CD1c-positive myeloid dendritic cell (primary cell): ENCODE data around the gene KRT81.
"Not testable (repeated sequence)": the region's sequence is repeated elsewhere in the genome, so short reads cannot be mapped to it uniquely, and the experiment has no call there.

Experiments used
- DNase-seq: peaks from one replicate; pipeline ENCODE4 v3.0.0-alpha.2; 2016; ENCODE audit errors: extremely low spot score

The KRT81 gene

DNA sequence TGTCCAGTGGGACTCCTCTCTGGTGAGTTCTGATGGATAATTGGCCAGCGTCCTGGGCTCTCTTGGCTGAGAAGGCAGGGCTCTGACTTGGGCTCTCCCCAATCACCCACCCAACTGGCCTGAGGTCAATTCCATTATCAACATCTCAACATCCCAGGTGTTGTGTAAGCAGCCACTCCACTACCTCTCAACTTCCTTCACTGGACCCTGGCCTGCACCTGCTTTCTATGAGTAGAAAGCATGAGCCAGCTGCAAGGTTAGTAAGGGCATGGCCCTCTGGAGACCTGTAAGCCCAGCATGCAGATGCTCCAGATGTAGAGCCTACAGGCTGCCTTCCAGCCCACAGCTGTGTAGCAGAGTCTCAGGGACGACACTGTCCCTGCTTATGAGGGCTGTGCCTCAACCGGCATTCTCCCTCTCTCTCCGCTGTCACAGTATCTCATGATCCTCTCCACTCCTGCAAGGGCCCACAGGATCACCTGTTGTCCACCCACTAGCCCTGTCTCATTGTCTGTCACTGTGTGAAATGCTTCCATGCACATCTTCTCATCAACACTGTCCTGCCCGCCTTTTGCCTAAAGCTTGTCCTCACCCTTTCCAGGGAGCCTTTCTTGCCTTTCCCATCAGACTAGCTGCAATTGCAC lies 5.4 kb upstream of the KRT81 start:
- DNase-seq, result no peak

DNA sequence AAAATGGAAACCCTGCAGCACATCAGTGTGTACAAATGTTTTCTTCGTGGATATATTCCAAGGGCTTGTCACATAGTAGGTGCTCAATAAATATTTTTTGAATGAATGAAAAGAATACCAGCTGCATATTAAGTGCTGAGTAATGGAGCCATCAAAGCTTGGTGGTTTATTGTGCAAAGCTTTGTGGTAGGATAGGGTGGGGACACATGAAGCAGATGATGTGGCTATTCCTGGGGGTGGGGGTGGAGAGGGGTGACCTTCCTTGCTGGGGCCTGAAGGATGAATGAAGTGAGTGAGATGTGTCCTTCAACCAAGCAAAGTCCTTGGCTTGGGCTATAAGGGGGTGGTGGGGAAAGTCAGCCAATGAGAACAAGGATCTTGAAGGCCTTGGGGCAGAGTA lies 4.3 kb upstream of the KRT81 start:
- DNase-seq, result no peak

DNA sequence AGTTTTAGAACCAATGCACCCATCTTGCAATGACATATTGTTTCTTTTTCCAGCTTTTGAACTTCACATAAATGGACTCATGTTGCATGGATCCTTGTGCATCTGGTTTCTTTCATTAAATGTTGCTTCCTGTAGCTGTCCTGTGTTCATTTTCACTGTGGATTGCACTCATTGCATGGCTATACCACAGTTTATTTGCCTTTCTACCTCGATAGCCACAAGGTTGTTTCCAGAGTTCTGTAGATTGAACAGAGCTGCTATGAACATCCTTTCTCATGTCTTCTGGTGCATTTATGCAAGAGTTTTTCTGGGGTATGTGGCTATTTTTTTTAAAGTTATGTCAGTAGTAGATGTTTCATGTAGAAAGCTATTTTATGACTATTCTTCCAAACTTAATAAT lies 3.5 kb upstream of the KRT81 start:
- DNase-seq, result no peak

- DNase-seq, result no peak
Measured at GRCh38 chr12:52293926-52294325, 2.6 kb upstream of the KRT81 start.

- DNase-seq, result not testable (repeated sequence)
Measured at GRCh38 chr12:52290483-52291134, 725 bp downstream of the KRT81 start.

DNA sequence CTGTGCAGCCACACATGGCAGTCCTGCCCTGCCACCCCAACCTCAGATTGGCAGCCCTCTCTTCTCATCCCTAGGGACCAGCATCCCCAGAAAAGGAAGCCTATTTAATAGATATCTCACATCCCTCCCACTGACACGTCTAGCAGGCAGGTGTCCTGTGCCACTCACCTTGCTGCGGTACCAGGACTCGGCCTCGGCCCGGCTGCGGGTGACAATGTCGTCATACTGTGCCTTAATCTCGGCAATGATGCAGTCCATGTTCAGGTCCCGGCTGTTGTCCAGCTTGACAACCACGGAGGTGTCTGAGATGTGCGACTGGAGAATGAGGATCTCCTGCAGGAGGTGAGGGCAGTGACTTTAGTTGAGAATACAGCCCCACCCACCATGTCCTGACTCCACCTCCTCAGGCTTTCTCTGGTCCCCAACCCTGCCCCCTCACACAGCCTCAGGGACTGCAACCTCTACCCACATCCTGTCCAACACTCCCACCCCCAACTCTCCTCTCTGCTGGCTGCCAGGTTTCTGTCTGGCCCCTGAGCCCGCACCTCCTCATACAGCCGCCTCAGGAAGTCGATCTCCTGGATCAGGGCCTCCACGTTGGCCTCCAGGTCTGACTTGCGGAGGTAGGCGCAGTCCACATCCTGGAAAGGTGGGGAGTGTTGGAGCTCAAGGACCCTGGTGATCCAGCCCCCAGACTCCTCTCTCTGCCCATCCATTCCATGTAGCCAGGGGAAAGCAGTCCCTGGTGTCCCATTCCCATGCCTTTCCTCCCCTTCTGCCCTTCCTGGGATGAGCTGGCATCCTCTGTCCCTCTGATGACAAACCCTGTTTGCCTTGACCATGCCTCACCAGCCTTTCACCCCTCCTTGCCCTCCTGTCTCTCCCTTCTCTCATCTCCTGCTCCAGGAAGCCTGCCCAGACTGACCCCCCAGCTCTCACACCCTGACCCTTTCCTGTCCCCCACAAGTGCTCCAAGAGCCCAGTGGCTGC lies 3.2 kb downstream of the KRT81 start:
- not testable (repeated sequence) for DNase-seq

- not testable (repeated sequence) for DNase-seq
Measured at GRCh38 chr12:52286857-52287785, 4.2 kb downstream of the KRT81 start.

- no peak for DNase-seq
Measured at GRCh38 chr12:52285851-52286530, 5.3 kb downstream of the KRT81 start.

GRCh38 chr12:52285172-52285745 lies 6.1 kb downstream of the KRT81 start:
- DNase-seq, result no peak

- no peak for DNase-seq
Measured at GRCh38 chr12:52284562-52285171, 6.7 kb downstream of the KRT81 start.

GRCh38 chr12:52280796-52281560 lies 10.4 kb downstream of the KRT81 start:
- DNase-seq, result no peak

- DNase-seq, result peak; percentile 66
Measured at GRCh38 chr12:52280319-52280795, 11.0 kb downstream of the KRT81 start.

- no peak for DNase-seq
Measured at GRCh38 chr12:52279422-52280318, 11.7 kb downstream of the KRT81 start.

DNA sequence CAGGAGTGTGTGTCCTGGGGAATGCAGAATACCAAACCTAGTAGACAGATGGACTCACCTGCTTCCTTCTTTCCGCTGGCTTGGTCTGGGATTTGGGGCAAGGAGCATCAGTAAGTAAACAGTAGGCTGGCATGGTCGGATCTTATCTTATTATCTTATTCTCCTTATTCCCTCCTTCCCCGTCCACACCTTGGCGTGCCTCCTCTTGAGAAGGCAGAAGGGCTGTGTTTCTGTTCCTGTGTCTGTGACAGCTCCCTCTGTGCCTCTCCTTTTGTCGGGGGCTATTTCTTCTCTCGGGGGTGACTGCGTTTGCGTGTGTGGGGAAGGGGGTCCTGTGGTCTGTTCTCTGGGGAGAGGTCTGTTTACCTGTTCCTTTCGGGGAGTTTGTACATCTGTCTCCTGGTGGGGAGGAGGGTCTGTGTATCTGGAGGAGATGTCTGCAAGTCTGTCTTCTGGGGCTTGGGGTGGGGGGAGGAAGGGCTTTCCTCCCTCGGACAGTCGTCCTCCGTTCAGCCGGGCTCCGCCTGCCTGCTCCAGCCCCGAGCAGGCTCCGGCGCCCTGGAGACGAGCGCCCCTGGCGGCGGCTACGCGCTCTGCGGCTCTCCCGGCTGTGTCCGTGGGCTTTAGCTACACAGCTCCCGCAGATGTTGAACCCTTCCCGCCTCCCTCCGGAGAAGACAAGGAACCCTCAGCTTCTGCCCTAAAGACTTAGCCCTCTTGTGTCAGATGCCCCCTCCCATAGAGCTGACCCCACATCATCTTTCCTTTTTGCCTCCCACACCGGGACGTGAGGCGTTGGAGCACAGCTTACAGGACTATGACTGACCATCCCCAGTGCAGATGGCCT lies 12.5 kb downstream of the KRT81 start:
- peak; percentile 81 for DNase-seq

DNA sequence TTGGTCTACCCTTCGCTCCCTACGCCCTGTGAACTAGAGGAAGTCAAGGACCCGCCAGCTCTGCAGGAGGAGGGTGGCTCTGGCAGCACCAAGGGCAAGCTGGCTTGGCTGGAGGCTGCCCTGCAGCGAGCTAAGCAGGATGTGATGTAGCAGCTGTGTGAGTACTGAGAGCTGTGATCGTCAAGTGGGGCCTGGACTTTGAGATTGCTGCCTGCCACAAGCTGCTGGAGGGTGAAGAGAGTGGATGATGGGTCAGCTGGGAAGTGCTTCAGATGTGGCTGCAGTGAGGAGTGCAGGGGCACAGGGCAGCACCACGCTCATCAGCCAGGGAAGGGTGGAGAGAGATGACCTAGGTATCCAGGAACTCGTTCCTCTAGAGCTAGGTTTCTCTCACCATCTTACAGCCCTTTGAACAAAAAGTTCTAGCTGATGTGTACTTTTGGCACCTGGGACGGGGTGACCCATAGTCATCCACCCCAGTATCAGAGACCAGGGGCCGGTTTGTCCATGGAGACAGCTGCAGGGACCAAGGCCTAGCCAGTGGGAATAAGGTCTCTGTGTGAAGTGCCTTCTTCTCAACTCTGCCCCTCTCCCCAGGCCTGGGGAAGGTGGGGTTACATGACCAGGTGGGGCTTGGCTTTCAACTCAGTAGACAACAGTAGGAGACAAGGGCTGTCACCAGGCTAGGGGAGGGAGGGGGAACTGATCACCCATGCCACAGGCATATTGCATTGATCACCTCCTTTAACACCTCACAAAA lies 13.7 kb downstream of the KRT81 start:
- DNase-seq, result no peak

- no peak for DNase-seq
Measured at GRCh38 chr12:52275686-52276085, 15.6 kb downstream of the KRT81 start.
